HG03097 (cell line): ENCODE results near the gene PCSK6.

Source experiments
- ATAC-seq: cut with Tn5 transposase; IDR thresholded peaks from one replicate; pipeline ENCODE4 v1.9.1; 2021; ENCODE audit not compliant: unreplicated experiment, low FRiP score

Gene PCSK6

DNA sequence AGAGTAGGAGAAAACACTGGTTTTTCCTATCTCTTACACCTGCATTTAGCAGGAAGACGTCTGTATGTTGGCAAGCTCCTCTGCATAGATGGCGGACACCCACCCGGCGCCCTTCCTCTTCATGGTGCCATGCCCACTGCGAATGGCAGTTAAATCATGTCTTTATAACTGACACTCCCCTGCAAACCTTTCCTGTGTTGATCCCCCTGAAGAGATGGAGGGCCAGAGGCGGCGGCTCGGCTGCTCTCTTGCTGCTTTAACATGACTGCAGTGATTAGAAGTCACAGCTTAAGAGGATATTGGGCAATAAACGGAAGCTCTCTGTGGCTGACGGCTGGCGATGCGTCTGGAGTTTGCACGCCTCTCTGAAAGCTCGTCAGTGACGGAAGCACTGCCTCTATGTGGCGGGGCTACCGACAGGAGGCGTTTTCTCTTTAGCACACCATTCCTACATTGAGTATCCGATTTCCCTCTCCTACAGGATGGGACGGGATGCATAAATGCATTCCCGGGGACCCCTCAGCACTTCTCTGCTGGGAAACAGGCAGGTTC lies 168.9 kb downstream of the PCSK6 start:
- ATAC-seq, result peak; percentile 71

DNA sequence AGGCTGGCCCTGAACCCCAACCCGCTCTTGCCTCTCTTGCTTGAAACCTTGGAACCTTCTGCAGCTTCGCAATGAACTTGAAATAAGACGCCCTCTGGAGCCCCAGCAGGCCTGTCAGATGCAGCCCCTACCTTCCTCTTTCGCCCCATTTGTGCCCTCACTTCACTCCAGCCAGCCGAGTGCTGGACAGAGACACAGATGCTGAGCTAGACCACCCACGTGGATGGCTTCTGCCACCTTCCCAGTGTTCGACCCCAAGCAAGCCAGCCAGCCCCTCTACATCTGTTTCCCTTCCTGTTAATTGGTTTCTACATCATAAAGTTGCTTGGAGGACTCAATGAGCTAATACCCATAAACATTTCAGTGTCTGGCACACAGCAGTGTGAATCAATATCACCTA lies 170.7 kb downstream of the PCSK6 start:
- no peak for ATAC-seq

DNA sequence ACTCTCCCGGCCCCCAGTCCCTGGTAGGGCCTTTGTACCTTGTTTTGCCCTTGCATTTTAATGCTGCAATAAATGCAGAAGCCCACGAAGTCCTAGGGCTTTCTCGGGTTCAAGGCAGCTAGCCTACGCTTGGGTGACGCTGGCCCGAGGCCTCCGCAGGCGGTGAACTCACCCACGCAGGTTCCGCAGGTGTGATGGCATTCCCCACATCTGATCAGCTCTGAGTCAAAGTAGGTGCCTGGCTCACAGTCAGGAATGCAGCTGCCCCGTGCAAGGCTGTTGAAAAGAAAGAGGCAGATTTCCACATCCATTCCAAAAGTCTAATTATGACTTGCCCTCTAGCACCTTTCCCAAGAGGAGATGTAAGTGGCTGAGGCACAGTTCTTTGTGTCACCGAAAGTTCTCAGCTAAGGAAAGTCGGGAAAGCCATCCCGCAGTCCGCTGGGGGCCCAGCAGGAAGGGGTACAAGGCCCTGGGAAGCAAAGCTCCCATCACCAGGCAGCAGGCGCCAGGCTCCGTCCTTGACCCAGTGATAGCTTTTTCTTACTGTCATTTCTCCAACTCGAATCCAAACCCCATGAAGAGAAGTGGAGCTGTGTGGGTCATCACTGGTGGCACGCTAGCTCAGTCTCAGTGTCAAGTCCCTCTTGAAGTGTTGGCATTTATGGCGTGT lies 171.2 kb downstream of the PCSK6 start:
- ATAC-seq, result no peak

GRCh38 chr15:101317336-101317872 lies 172.1 kb downstream of the PCSK6 start:
- ATAC-seq, result no peak

DNA sequence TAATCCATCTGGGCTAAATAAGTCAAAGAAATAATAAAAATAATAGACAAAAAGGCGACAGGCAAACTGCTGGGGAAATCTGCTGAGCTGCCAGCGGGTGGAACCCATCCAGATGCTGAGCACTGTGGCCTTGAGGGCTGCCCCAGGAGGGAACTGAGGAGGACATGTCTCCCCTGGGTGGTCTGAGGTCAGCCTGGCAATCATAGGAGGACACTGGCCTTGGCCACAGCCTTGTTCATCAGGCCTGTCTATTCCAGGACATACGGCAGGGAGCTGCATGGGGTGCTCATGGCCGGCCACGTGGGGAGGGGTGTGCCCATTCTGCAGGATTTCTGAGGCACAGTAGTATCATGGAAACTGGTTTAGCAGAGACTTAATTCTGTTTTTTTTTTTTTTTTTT lies 173.0 kb downstream of the PCSK6 start:
- ATAC-seq, result no peak

GRCh38 chr15:101315736-101316135 lies 173.8 kb downstream of the PCSK6 start:
- no peak for ATAC-seq

DNA sequence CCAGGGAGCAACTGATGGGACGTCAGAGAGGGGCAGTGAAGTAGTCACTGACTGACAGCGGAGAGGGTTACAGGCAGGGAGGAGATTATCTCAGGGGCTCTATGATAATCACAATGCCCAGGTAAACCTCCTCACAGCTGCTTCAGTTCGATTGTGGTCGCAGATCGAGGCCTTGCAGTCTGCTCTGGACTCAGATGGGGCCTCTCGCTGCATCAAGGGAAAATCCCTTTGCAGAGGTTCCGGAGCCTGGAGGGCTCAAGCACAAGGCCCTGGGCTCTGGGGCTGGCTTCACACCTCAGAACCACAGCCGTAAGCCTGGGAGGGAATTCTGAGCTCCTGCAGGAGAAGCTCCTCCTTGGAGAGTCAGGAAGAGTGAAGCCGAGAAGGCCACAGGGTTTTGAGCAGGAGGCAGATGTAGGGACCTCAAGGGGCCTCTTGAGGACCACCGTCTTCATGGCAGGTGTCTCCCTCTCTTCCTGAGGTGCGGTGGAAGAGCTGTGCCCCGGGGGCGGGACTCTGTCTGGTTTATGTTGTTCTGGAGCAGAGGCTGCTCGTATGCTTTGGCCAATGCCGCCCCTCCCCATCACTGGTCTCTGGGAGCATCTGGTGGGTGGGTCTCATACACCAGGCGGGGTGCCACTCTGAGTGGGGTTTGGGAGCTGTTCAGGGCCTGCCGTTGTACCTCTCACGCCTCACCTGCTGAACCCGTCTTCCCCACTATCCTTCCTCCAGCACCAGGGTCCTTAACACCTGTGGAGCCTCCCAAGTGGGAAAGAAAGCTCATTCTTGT lies 175.0 kb downstream of the PCSK6 start:
- ATAC-seq, result no peak

DNA sequence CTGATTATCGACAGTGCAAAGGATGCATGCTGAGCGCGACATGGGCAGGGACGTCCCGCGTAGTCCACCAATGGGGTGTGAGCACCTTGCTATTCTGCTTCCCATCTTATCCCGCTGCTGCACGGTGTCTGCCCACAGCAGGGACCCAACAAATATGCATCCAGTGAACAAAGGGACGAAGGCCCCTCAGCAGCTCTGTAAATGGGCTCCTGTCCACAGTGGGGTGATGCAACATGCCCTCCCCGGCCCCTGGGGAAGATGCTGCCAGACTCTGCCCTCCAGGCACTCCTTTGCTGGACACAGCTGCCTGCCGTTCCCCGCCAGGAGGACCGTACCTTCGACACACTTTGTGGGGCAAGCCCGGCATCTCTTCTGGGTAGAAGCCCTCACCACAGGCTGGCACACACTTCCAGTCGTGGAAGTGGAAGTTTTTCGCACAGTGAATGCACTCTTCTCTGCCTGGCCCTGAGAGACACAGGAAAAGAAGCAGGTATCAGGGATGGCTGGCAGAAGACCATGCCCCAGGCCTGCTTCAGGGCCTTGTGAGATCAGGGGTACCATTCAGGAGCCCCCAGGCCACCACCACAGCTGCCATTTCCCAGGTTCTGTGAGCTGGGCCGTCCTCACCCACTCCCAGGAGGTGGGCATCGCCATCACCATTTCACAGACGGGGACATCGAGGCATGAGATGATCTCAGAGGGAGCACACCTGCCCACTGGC lies 176.3 kb downstream of the PCSK6 start:
- no peak for ATAC-seq

- ATAC-seq, result no peak
These were observed 179.0 kb downstream of the PCSK6 start for GRCh38 chr15:101310508-101310907.

DNA sequence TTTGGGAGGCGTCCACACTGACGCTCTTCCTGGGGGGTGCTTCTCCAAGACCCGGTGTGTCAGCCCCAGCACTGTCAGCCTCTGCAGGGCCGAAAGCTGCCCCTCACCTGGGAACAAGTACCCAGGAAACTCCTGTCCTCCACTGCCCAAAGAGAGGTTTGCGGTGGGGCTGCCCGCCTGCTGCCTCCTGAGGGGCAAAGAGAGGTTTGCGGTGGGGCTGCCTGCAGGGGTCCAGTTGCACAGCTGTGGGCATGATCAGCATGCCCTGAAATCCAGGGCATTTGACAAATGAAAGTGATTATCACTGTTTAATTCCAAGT lies 179.4 kb downstream of the PCSK6 start:
- no peak for ATAC-seq

GRCh38 chr15:101309436-101310160 lies 179.9 kb downstream of the PCSK6 start:
- ATAC-seq, result no peak

DNA sequence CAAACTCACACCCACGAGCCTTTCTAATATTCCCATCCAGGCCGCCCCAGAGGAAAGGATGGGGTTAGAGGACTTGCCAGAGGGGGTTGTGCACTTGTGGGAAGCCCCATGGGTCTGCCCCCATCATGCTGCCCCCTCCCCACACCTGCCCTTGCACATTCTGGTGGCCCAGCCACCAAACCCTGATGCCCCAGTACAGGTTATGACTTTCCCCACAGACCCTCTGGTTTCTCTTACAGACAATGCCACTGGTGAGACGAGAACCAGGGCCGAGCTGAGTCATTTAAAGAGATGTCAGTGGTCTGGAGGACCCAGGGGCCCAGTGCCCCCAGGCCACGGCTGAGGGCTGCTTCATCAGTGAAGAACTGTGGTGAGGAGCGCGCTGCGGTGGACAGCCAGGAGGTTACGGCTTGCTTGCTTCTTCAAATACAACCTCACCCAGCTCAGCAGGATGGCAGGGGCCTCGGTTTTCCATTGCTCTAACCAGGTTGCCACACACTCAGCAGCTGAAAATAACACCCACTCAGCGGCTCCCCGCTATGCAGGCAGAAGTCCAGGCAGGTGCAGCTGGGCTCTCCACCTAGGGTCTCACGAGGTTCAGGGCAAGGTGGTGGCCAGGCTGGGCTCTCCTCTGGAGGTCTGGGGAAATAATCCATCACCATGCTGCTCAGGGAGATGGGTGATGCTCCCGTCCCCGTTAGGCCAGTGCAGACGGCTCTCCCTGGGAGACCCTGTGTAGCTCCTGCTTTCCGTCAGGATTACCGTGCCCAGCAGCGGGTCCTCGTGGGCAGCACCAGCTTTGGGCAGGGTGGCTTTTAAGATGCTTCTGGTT lies 180.7 kb downstream of the PCSK6 start:
- no peak for ATAC-seq

GRCh38 chr15:101307897-101308603 lies 181.5 kb downstream of the PCSK6 start:
- no peak for ATAC-seq

DNA sequence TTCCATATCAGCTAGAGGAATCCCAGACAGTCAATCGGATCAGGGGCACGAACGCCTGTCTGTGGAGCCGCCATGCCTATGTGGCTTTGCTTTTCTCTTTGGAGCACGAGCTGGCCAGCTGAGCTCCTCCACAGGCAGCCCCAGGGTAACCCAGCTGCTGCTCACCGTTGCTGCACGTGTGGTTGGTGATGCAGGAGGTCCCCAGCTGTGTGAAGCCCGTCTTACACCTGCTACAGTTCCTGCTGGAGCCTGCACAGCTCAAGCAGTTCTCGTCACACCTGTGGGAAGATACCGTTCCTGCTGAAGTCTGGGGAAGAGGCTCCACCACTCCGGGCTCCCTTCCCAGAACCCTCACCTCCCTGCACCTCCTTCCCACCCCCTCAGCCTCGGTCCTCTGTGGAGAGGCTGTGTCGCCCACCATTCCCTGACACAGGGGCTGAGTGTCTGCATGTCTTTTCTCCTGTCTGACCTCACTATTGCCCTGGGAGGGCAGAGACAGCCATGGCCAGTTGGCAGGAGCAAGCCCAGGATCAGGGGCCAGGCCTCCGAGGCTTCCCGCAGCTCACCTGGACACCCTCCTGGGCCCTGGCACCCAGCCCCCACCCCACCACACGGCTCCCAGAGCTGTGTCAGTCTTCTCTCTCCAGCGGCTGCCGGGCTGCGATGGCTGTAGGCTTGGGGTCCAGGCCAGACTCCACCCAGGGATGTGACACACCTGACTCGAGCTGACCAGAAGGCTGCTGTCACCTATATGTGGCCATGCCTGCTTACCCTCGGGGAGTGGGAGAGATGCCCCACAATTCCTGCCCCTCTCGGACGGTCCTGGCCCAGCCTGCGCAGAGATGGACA lies 182.2 kb downstream of the PCSK6 start:
- ATAC-seq, result no peak

GRCh38 chr15:101306341-101307047 lies 183.0 kb downstream of the PCSK6 start:
- ATAC-seq, result no peak

DNA sequence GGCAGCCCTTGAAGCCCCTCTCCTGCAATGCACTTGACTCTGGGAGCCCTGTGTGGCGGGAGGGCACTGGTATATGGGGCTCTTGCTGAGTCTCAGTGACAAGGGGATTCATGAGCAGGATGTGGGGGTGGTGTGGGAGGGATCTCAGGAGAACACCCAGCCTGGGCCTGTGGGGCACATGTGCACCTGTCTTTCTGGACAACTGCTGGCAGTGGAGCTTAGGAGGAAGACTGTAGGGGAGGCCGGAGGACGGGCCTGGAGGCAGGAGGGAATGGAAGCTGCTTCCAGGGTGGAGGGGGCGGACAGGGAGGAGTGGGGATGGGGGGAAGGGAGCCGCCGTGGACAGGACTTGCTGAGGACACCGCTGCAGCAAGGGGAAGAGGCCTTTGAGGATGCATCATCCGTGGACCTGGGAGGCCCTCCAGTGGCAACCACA lies 183.7 kb downstream of the PCSK6 start:
- no peak for ATAC-seq

DNA sequence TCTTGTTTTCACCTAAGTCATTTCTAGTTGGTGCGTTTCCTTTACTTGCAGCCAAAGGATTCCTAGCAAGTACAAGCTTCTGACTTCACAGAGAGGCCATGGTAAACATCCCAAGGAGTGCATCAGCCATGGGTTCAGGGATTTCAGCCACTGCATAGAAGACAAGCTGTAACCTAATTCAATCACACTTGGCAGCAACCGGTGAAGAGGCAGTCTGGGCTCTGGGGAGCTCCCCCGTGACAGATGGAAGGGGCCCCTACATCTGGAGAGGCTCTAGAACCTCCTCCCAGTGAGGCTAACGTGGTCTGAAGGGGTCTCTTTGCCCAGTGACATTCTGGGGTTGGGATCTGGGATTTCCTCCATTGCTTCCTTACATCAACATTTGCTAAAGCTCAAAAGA lies 186.1 kb downstream of the PCSK6 start:
- ATAC-seq, result no peak
